Activated CD4-positive, alpha-beta T cell treated with anti-CD3 and anti-CD28 coated beads, Interleukin-10, Interleukin-2, amounts not matched to agents 100 ng/mL and 50 ng/mL, durations not matched to agents 16 hours and 8 hours (primary cell): ENCODE data around the gene TCTN1.
"Not testable (repeated sequence)": the region's sequence is repeated elsewhere in the genome, so short reads cannot be mapped to it uniquely, and the experiment has no call there.

Source experiments
- DNase-seq: peaks from one replicate; pipeline ENCODE4 v3.0.0-alpha.2; 2020

TCTN1 gene

DNA sequence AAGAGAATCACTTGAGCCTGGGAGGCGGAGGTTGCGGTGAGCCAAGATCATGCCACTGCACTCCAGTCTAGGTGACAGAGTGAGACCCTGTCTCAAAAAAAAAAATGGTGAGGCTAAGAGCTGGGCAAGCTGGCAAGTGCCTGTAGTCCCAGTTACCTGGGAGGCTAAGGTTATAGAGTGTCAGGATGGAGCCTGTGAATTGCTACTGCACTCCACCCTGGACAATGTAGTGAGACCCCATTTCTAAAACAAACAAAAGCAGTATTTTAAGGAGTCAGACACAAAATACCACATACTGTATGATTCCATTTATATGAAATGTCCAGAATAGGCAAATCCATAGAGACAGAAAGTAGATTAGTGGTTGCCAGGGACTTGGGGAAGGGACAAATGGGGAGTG is 26.8 kb upstream of the TCTN1 start:
- DNase-seq, result not testable (repeated sequence)

GRCh38 chr12:110590059-110590458 is 23.9 kb upstream of the TCTN1 start:
- DNase-seq, result no peak

- peak; percentile 79 for DNase-seq
Measured at GRCh38 chr12:110590806-110591326, 23.1 kb upstream of the TCTN1 start.

DNA sequence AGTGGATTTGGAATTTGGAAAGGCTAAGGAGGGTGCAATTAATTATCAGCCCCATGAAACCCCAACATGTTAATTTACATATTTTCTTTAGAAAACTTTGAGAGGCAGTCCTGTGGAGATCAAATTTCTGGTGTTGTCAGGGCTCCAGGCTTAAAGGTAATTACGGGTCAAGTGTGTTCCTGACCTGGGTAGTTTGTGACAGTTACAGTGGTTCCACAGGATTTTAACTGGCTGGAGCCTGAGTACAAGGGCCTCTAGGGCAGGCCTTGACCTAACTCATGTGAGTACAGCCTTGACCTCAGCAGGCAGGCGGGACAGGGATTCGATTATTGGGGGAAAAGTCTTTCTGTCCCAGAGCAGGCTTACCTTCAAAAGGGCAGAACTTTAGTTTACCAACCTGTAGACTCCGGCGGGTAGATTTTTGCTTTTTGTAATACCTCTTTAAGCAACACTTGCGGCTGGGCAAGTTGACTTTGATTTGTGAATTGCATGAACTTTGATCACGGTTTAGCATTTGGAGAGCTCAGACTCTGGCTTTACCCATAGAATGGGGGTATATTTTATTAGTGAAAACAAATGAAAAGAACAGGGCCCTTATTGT is 22.4 kb upstream of the TCTN1 start:
- no peak for DNase-seq

GRCh38 chr12:110592078-110592477 is 21.9 kb upstream of the TCTN1 start:
- no peak for DNase-seq

- not testable (repeated sequence) for DNase-seq
Measured at GRCh38 chr12:110592919-110593318, 21.0 kb upstream of the TCTN1 start.

DNA sequence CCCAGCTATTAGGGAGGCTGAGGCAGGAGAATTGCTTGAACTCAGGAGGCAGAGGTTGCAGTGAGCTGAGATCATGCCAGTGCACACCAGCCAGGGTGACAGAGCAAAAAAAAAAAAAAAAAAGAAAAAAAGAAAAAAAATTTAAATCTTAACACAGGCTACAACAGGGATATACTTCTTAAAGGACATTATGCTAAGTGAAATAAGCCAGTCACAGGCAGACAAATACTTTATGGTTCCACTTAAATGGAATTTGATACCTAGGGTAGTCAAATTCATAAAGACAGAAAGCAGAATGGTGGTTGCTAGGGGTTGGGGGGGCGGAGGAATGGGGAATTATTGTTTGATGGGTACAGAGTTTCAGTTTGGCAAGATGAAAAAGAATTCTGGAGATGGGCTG is 16.0 kb upstream of the TCTN1 start:
- no peak for DNase-seq

DNA sequence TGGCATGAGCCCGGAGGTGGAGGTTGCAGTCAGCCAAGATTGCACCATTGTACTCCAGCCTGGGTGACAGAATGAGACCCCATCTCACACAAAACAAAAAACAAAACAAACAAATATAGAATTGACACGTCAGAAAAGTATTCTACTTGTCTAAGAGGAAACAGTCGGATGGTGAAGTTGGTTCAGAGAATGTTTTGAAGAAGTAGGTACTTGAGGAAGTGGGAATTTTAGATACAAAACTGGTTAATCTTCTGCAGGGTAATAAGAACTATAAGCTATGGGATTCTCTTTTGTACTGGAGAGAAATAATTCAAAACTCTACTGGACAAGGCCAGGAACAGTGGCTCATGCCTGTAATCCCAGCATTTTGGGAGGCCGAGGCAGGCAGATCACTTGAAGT is 14.6 kb upstream of the TCTN1 start:
- no peak for DNase-seq

GRCh38 chr12:110600254-110600653 is 13.7 kb upstream of the TCTN1 start:
- DNase-seq, result peak; percentile 53

DNA sequence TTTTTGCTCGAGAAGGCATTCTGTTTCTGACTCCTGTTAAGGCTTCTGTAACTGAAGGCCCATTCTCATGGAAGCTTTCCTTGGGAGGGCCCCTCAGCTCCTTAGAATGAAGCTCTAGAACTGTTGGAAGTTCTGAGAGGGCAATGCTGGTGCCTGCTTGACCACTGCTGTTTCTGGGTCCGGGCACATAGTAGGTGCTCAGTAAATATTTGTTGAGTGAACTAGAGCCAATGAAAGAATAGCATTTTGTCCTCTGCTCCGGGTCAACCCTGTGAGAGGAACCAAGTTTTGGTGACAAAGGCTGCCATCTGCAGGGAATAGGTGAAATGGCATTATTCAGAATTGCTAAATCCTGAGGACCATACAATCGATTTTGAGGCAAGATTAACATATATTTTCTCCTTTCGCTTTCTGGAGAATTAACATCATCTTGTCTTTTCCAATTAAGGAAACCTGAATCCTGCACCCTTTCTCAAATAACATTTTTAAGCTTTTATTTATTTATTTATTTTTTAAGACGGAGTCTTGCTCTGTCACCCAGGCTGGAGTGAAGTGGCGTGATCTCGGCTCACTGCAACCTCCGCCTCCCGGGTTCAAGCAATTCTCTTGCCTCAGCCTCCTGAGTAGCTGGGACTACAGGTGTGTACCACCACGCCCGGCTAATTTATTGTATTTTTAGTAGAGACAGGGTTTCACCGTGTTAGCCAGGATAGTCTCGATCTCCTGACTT is 11.7 kb upstream of the TCTN1 start:
- peak; percentile 74 for DNase-seq

- no peak for DNase-seq
Measured at GRCh38 chr12:110606253-110606611, 7.7 kb upstream of the TCTN1 start.

GRCh38 chr12:110613071-110613770 is 708 bp upstream of the TCTN1 start:
- no peak for DNase-seq

DNA sequence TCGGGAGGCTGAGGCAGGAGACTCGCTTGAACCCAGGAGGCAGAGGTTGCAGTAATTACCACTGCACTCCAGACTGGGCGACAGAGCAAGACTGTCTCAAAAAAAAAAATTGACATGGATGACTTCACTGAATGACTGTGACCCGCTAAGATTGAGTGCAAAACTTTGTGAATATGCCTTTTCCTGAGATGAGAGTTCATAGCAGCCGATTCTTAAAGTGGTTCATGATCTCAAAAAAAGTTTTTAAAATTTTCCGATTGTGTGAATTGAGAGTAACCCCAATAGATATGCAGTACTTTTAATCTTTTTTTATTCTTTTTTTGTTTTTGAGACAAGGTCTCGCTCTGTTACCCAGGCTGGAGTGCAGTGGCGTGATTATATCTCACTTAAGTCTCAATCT is 1.2 kb downstream of the TCTN1 start:
- DNase-seq, result no peak

- no peak for DNase-seq
Measured at GRCh38 chr12:110616471-110617115, 2.7 kb downstream of the TCTN1 start.

GRCh38 chr12:110619534-110619953 is 5.6 kb downstream of the TCTN1 start:
- peak; percentile 81 for DNase-seq

- DNase-seq, result no peak
Measured at GRCh38 chr12:110622582-110622981, 8.7 kb downstream of the TCTN1 start.

DNA sequence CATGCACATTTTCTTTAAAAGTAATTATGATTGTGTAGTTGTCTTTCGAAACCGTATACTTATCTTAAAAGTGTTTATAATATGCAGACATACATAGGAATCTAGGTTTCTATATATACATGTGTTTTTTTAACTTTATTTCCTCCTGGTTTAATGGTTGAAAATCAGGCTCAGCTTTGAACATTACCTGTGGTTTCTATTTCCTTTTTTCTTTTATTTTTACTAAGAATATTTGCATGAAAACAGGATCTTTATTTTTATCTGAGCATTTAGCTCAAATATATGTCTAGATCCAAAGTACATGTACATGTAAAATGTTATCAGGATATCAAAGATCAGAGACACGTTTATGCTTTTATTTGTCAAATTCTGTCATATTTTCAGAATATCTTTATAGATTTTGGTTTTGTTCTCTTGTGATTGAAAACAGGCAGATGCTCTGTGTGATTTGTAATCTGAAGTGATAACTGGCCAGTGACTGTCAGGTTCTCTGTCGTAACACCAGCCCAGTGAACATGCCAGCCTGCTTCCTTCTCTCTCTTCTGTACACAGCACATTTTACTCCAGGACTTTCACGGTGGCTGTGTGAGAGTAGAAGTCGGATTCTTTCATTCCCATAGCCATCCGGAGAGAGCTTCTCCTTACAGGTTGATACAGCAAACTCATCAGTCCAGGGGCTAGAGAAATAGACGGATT is 13.7 kb downstream of the TCTN1 start:
- DNase-seq, result no peak

- DNase-seq, result peak; percentile 29
Measured at GRCh38 chr12:110635055-110635454, 21.1 kb downstream of the TCTN1 start.

- no peak for DNase-seq
Measured at GRCh38 chr12:110636516-110636915, 22.6 kb downstream of the TCTN1 start.

DNA sequence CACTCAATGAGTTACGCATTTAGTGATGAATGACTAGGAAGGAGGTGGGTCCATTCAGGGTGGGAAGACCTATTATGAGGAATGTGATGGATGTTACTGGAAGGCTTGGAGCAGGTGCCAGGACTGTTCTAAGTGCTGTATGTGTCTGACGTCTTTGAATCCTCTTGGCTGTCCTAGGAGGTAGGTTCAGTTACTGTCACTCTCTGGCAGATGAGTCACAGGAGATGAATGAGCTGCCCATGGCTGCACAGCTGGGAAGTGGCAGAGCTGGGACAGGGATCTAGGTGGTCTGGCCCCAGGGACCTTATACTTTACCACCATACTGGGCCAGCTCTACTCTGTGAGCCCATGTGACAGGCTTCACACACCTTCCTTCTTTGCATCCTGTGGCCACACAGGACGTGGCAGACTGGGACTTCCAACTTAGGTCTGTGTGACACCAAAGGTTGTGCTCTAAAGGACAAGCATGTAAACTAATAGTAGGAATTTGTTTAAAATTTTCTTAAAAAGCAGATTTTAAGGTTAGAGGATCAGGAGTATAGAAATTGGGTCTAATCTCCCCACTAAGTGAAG is 24.0 kb downstream of the TCTN1 start:
- no peak for DNase-seq

DNA sequence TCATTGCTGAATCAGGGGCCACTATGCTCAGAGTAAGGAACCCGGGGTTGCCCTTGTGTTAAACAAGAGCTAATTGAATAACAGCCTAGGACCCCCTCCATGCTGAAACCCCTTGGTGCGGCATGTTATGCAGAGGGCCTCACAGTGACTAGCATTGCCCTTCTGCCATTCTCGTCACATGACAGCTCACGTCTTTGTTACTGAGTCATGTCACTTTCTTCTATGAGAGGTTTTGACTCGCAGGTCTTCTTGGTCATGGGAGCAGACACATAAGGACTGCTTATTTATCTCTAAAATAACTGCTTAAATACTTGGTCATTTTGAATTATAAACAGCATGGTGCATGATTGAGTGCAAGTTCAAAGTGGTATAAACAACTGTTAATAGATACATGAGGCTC is 24.9 kb downstream of the TCTN1 start:
- DNase-seq, result no peak

GRCh38 chr12:110639336-110640141 is 25.6 kb downstream of the TCTN1 start:
- DNase-seq, result no peak
